ENCODE data around the gene PDLIM1.

Gene PDLIM1

DNA sequence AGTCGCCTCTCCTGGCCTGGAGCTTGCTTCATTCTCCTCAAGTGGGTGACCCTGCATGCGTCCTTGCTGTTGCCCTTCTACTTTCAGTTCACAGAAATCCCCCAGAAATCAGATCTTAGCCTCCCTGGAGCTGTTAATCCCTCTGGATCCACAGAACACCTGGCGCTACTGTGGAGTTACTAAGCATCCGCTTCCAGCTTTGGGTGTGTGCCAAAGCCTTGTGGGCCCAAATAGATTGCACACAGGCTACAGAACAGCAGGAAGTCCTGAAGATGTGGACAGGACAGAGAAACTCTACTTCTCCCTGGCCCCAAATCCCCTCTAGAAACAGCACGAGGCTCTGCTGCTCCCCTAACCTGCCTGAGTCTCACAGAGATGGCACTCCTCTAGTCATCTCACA is 36.6 kb upstream of the PDLIM1 start:
- H3K36me3 ChIP-seq (ENCODE audit: insufficient read depth, low read length): no peaks in the 10 kb centered on the region
- H4K20me1 ChIP-seq (ENCODE audit: insufficient read depth, low read length): no peaks in the 10 kb centered on the region
- no peak overlapping the region for H3K4me2 ChIP-seq (ENCODE audit: low read length)
- no peaks in the 10 kb centered on the region for H3K79me2 ChIP-seq (ENCODE audit: insufficient read depth, low read length)
- H2AFZ ChIP-seq (ENCODE audit: low read length): no peak overlapping the region
- no peaks in the 10 kb centered on the region for H3K4me1 ChIP-seq (ENCODE audit: insufficient read depth, low read length, severe bottlenecking)
- TF ChIP-seq EZH2 (IDR thresholded peaks at IDR 0.05; ENCODE audit: borderline replicate concordance, low read length): no peak
- TF ChIP-seq, protein P1, sequence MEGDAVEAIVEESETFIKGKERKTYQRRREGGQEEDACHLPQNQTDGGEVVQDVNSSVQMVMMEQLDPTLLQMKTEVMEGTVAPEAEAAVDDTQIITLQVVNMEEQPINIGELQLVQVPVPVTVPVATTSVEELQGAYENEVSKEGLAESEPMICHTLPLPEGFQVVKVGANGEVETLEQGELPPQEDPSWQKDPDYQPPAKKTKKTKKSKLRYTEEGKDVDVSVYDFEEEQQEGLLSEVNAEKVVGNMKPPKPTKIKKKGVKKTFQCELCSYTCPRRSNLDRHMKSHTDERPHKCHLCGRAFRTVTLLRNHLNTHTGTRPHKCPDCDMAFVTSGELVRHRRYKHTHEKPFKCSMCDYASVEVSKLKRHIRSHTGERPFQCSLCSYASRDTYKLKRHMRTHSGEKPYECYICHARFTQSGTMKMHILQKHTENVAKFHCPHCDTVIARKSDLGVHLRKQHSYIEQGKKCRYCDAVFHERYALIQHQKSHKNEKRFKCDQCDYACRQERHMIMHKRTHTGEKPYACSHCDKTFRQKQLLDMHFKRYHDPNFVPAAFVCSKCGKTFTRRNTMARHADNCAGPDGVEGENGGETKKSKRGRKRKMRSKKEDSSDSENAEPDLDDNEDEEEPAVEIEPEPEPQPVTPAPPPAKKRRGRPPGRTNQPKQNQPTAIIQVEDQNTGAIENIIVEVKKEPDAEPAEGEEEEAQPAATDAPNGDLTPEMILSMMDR (IDR thresholded peaks at IDR 0.05; ENCODE audit: low read length): no peak
- H3K27me3 ChIP-seq (ENCODE audit: insufficient read depth, low read length): no peaks in the 10 kb centered on the region
- H3K9me3 ChIP-seq (ENCODE audit: low read length): no peaks in the 10 kb centered on the region
- H3K4me3 ChIP-seq (ENCODE audit: low read depth, low read length, poor library complexity, severe bottlenecking): no peak overlapping the region
- no peaks in the 10 kb centered on the region for H3F3A ChIP-seq (ENCODE audit: insufficient read depth, low read length)
- H3K9me2 ChIP-seq (ENCODE audit: low read depth, low read length): no peaks in the 10 kb centered on the region
- no peak overlapping the region for H3K27ac ChIP-seq (ENCODE audit: low read depth, low read length, poor library complexity, severe bottlenecking)
- no peak overlapping the region for H3K9ac ChIP-seq (ENCODE audit: low read length)

GRCh38 chr10:95326396-95326795 is 35.6 kb upstream of the PDLIM1 start:
- Histone ChIP-seq H3K9me3 (ENCODE audit: low read length) (no peaks in the 10 kb centered on the region), H3F3A (ENCODE audit: insufficient read depth, low read length) (no peaks in the 10 kb centered on the region), H3K27ac (ENCODE audit: low read depth, low read length, poor library complexity, severe bottlenecking) (no peak overlapping the region), H3K9me2 (ENCODE audit: low read depth, low read length) (no peaks in the 10 kb centered on the region), H3K9ac (ENCODE audit: low read length) (no peak overlapping the region), H3K4me1 (ENCODE audit: insufficient read depth, low read length, severe bottlenecking) (no peaks in the 10 kb centered on the region), H3K4me2 (ENCODE audit: low read length) (no peak overlapping the region), H3K4me3 (ENCODE audit: low read depth, low read length, poor library complexity, severe bottlenecking) (no peak overlapping the region), H2AFZ (ENCODE audit: low read length) (no peak overlapping the region), H3K27me3 (ENCODE audit: insufficient read depth, low read length) (no peaks in the 10 kb centered on the region), H4K20me1 (ENCODE audit: insufficient read depth, low read length) (no peaks in the 10 kb centered on the region), H3K36me3 (ENCODE audit: insufficient read depth, low read length) (no peaks in the 10 kb centered on the region), H3K79me2 (ENCODE audit: insufficient read depth, low read length) (no peaks in the 10 kb centered on the region)
- TF ChIP-seq, protein P1 (IDR thresholded peaks at IDR 0.05; ENCODE audit: low read length): no peak
- no peak for TF ChIP-seq EZH2 (IDR thresholded peaks at IDR 0.05; ENCODE audit: borderline replicate concordance, low read length)

DNA sequence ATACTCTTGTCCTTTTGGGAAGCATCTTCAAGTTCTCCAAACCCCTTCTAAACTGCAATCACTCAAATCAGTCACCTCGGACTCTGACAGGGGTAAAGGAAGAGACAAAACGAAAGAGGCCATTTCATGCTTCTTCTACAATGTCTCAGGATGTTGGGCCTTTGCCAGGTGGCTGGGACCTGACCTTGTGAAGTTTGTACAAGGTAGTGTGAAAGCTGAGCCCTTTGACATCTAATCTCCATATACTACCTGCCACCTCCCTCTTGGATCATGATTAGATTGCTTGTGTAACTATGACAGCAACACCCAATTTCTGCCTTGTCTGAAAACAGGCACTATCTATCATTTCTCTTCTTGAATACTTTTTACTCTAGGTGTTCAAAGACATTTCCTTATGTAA is 35.1 kb upstream of the PDLIM1 start:
- Histone ChIP-seq H3K4me3 (ENCODE audit: low read depth, low read length, poor library complexity, severe bottlenecking) (no peak overlapping the region), H3K4me2 (ENCODE audit: low read length) (no peak overlapping the region), H3K79me2 (ENCODE audit: insufficient read depth, low read length) (no peaks in the 10 kb centered on the region), H3K9me3 (ENCODE audit: low read length) (no peaks in the 10 kb centered on the region), H3K9ac (ENCODE audit: low read length) (no peak overlapping the region), H3F3A (ENCODE audit: insufficient read depth, low read length) (no peaks in the 10 kb centered on the region), H3K9me2 (ENCODE audit: low read depth, low read length) (no peaks in the 10 kb centered on the region), H2AFZ (ENCODE audit: low read length) (no peak overlapping the region), H4K20me1 (ENCODE audit: insufficient read depth, low read length) (no peaks in the 10 kb centered on the region), H3K27me3 (ENCODE audit: insufficient read depth, low read length) (no peaks in the 10 kb centered on the region), H3K27ac (ENCODE audit: low read depth, low read length, poor library complexity, severe bottlenecking) (no peak overlapping the region), H3K36me3 (ENCODE audit: insufficient read depth, low read length) (no peaks in the 10 kb centered on the region), H3K4me1 (ENCODE audit: insufficient read depth, low read length, severe bottlenecking) (no peaks in the 10 kb centered on the region)
- TF ChIP-seq, protein P1 (IDR thresholded peaks at IDR 0.05; ENCODE audit: low read length): no peak
- no peak for TF ChIP-seq EZH2 (IDR thresholded peaks at IDR 0.05; ENCODE audit: borderline replicate concordance, low read length)
